GM21447 (cell line): ENCODE measurements around the gene CFAP251.
"Not testable (repeated sequence)": the region's sequence is repeated elsewhere in the genome, so short reads cannot be mapped to it uniquely, and the experiment has no call there.

Experiments
- ATAC-seq: cut with Tn5 transposase; IDR thresholded peaks from one replicate; pipeline ENCODE4 v1.9.1; 2021; ENCODE audit not compliant: unreplicated experiment

CFAP251 gene

GRCh38 chr12:121908702-121909101, 9.7 kb upstream of the CFAP251 start:
- no peak for ATAC-seq

DNA sequence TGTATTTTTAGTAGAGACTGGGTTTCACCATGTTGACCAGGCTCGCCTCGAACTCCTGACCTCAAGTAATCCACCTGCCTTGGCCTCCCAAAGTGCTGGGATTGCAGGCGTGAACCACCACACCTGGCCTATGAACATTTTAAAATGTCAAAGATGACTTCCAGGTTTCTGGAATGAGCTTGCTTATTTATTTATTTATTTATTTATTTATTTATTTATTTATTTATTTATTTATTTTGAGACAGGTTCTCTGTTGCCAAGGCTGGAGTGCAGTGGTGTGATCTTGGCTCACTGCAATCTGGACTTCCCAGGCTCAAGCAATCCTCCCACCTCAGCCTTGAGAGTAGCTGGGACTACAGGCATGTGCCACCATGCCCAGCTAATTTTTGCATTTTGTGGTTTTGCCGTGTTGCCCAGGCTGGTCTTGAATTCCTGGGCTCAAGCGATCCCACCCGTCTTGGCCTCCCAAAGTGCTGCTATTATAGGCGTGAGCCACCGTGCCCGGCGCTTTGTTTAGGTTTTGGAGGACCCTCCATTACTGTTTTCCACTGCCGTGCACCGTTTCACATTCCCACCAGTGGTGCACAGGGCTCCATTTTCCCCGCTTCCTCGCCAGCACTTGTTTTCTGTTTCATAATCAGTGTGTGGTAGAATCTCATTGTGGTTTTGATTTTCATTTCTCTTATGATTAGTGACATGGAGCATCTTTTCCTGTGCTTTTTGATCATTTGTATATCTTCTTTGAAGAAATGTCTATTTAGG, 6.4 kb upstream of the CFAP251 start:
- ATAC-seq: no peak

- no peak for ATAC-seq
Measured at GRCh38 chr12:121915841-121916321, 2.5 kb upstream of the CFAP251 start.

DNA sequence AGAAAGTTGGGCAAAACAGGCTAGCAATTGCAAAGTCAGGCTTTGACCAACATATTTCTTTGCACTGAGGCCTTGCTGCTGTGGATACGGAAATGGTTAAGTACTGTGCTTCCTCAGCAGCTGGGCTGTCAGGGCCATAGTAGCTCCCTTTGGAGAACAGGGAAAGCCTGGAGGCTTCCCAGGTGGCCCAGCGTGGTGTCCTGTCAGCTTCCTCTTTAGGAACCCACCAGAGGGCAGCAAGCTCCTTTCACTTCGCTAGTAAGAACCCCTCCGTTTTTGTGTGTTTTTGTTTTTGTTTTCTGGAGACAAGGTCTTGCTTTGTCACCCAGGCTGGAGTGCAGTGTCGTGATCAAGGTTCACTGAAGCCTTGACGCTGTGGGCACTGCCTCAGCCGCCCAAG, 1.7 kb upstream of the CFAP251 start:
- ATAC-seq: no peak

GRCh38 chr12:121918679-121919038, 267 bp downstream of the CFAP251 start:
- ATAC-seq: peak; percentile 17

GRCh38 chr12:121921066-121921465, 2.7 kb downstream of the CFAP251 start:
- ATAC-seq: no peak

DNA sequence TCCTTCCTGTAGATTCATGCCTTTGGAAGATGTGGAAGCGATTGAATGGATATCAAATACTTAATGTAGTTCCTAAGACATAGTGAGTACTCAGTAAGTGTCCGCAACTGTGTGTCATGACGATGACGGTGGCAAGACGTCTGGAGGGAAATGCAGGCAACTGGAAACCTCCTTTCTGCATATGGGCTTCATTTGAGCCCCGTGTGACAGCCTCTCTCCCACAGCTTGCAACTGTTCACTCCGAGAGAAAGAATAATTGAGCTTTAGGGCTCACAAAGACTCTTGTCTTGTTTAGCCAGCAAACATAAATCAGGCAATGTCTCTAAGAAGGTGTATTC, 6.9 kb downstream of the CFAP251 start:
- no peak for ATAC-seq

DNA sequence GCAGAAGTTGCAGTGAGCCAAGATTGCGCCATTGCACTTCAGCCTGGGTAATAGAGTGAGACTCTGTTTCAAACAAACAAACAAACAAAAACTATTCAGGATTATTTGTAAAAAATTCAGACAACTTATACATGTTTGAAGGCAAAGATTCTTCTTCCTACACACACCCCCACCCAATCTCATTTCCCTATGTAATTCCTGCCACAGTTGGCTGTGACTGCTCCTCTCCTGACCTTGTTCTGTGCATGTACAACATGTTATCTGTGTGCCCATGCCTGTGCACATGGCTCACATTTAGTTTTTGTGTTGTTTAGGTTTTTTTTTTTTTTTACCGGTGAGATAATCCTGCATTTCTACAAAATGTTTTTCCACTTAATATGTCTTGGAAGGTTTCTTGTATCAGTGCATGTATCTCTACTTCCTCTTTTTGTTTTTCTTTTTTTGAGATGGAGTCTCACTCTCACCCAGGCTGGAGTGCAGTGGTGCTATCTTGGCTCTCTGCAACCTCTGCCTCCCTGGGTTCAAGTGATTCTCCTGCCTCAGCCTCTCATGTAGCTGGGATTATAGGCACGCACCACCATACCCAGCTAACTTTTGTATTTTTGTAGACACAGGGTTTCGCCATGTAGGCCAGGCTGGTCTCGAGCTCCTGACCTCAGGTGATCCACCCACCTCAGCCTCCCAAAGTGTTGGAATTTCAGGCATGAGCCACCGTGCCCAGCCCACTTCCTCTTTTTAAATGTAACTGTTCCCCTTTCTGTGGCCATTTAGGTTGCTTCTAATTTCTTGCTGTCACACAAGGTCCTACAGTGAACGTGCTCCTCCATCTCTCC, 8.7 kb downstream of the CFAP251 start:
- no peak for ATAC-seq

DNA sequence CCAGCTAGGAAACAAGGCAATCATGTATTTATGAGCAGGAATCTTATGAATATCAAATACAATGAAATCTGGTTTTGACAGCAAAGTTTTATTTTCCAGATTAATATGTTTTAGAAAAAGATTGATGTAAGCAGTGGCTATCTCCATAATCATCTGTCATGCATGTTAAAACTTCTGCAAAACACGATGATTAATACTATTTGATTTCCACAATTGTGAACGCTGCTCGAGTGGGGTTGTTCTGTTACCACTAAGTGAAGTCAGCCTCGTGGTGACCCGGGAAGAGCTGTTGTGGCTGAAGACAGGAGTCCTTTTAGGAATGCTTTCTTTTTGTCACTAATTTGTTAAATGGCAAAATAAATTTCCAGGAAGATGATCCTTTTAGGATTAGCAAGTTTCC, 9.4 kb downstream of the CFAP251 start:
- no peak for ATAC-seq

- ATAC-seq: not testable (repeated sequence)
Measured at GRCh38 chr12:121929545-121929944, 11.2 kb downstream of the CFAP251 start.

DNA sequence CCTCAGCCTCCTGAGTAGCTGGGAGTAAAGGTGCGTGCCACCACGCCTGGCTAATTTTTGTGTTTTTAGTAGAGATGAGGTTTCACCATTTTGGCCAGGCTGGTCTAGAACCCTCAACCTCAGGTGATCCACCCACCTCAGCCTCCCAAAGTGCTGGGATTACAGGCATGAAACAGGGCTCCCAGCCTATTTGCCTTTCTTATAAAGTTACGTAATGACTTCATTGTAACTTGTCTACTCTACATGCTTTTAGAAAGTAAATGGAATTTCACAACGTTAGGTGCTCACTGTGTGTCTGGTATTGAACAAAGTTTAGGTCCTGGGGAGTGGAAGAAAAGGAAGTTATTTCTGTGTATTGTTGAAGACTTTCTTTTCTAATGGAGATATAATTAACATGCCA, 12.5 kb downstream of the CFAP251 start:
- ATAC-seq: no peak

GRCh38 chr12:121932176-121932536, 13.8 kb downstream of the CFAP251 start:
- ATAC-seq: no peak

- ATAC-seq: no peak
Measured at GRCh38 chr12:121932914-121933521, 14.6 kb downstream of the CFAP251 start.

DNA sequence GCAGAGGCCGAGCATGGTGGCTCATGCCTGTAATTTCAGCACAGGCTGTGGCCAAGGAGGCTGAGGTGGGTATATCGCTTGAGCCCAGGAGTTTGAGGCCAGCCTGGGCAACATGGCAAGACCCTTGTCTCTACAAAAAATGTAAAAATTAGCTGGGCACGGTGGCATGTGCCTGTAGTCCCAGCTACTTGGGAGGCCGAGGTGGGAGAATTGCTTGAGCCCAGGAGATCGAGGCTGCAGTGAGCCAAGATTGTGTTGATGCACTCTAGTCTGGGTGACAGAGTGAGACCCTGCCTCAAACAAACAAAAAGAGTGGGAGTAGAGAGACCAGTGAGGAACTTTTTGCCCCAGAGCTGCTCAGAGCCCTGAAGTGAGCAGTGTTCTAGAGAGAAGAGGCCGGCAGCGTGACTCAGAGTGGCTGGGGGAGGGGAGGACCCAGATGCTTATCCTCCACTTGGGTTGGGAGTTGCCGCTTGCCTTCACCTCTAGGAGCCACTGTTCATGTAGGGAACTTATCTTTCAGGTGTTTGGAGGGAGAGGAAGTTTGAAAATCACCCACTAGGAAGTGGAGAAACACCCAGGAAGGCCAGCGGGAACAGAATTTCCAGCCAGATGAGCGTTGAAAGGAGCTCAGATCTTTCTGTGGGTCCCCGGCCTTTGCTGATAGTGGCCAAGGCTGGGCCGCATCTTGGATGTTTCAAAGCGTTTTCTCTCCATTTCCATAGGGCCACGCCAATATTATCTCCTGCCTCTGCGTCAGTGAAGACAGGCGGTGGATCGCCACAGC, 15.3 kb downstream of the CFAP251 start:
- ATAC-seq: no peak

- ATAC-seq: no peak
Measured at GRCh38 chr12:121934309-121934664, 15.9 kb downstream of the CFAP251 start.

DNA sequence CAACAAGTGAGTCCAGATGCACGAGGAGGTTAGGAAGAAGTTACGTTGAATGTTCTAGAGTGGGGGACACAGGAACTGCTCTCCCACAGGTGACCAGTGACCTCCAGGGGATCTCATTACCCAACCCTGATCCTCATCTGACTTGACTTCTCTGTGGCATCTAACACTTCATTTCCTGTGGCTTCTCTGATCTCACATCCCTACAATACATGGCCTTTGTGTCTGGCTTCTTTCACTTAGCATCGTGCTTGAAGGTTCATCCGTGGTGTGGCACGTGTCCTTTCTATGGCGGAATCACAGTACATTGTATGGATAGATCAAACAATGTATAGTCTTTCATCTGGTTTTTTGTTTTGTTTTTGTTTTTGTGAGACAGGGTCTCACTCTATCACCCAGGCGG, 19.3 kb downstream of the CFAP251 start:
- no peak for ATAC-seq

- no peak for ATAC-seq
Measured at GRCh38 chr12:121939186-121939585, 20.8 kb downstream of the CFAP251 start.

- ATAC-seq: no peak
Measured at GRCh38 chr12:121939992-121940766, 21.8 kb downstream of the CFAP251 start.

DNA sequence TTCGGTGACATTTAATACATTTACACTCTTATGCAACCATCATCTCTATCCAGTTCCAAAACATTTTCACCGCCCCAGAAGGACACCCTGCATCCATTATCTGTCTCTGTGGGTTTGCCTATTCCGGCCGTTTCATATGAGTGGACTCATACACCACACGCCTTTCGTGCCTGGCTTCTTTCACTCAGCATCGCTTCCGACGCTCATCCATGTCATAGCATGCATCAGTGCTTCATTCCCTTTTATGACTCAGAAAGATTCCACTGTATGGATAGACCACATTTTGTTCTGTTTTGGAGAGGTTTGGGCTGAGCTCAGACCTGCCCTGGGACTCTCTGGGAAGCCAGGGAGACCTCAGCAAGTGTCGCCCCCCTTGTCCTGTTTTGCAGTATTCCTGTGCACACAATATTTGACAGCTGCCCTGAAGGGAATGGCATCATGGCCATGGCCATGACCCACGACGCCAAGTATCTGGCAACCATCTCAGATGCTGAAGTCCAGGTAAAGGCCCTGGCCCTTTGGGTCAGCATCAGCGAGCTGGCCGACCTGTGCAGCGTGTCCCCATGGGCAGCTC, 23.8 kb downstream of the CFAP251 start:
- no peak for ATAC-seq

DNA sequence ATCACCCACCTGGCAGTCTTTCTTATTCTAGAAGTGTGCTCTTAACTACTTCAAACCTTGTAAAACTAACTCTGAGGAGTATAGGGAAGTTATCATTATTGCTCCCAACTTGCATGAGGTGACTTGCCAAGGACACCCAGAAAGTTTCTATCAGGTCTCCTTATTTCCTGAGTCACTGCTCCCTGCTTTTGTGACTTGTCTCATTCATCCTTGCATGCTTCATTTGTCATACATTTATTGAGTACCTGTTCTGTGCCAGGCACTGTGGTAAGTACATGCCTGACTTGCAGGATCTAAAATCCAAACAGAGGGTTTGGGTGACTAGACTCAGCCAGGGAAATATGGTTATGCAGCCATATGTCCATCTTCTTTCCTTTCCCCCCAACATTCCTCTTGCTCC, 25.5 kb downstream of the CFAP251 start:
- no peak for ATAC-seq
